ENCODE results near the gene TLCD1.

TLCD1 gene

DNA sequence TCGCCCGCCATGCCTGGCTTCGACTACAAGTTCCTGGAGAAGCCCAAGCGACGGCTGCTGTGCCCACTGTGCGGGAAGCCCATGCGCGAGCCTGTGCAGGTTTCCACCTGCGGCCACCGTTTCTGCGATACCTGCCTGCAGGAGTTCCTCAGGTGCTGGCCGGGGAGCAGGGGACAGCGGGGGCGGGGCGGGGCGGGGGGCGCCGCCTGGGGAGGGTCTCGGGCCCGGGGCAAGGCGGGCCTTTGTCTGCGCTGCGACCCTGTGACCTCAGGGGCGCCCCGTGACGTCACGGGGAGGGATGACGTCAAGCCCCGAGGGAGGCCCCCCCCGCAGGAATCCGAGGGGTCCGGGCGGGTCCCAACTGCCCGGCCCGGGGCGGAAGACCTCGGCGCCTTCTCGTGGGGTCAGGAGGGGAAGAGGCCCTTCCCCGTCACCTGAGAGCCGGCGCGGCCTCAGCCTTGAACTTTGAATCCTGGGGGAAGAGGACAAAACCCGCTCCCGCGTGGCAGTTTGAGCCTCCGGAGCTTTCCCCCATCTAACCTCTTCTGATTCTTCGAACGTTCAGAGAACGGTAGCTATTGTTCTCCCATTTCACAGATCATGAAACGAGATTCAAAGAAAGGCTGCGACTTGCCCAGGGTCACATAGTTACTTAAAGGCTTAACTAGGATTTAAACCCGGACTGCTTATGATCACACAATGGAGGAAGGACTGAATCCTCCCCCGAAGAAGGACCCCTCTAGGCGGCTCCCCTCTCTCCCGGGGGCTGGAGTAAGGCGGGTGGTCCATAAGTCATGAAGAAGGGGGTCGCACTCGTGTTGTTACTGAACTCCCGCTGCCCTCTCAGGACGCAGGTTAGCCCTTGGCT lies 18.3 kb upstream of the TLCD1 start:
- H3K36me3 Mint-ChIP-seq (ENCODE audit: low read depth), result peaks cover 13% of the 10 kb centered on the region
- TF ChIP-seq CTCF (IDR thresholded peaks at IDR 0.05), result no peak
- peak; percentile 87 for DNase-seq
- H3K4me3 Mint-ChIP-seq, result peak overlapping the region; percentile 92
- H3K4me1 Mint-ChIP-seq, result peaks cover 36% of the 10 kb centered on the region
- peak overlapping the region; percentile 98 for H3K27ac Mint-ChIP-seq
- no peaks in the 10 kb centered on the region for H3K27me3 Mint-ChIP-seq (ENCODE audit: low read depth, poor library complexity)
- no peaks in the 10 kb centered on the region for H3K9me3 Mint-ChIP-seq

DNA sequence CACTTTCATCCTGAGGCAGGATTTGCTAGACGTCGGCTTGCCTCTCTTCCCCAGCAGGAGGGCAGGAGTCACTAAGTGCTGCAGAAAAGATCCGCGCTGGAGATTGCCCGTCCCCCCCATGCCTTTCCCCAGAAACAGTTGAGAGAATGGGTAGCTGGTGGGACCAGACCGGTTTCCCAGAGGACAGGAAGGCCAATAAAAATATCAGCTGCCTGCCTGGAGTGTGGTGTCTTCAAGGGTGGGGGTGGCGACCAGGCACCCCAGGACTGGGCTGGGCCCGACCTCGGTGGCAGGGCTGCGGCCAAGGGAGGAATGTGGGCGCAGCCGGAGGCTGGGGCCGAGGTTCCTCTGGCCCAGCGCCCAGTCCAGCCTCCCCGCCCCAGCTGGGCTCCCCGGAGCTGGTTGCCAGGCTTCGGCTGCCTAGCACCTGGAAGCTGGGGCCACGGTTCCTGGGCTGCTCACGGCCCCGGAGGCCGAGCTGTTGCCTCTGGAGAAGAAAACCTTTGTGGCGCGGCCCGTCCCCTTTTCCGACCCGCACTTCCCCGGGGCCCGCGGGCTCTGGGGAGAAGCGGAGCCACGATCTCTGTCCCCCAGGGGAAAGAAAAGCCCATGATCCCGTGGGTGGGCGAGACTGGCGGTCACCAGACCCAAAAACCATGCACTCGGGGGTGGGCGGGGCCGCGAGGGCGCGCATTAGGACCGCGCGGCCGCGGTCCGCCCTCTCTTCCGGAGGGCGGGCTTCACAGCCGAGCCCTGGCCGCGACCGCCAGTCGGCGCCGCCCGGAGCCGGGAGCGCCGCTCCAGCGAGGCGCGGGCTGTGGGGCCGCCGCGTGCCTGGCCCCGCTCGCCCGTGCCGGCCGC lies 17.4 kb upstream of the TLCD1 start, which contains the start of gene TRAF4:
Gene TRAF4 (plus strand): TSS at position 769 of the 861 bp plus-strand sequence. CDS start 102 bp downstream, outside the sequence.
- H3K27me3 Mint-ChIP-seq (ENCODE audit: low read depth, poor library complexity), result no peaks in the 10 kb centered on the region
- H3K4me1 Mint-ChIP-seq, result peaks cover 38% of the 10 kb centered on the region
- peak within 1 kb of the TSS; percentile 92 for H3K4me3 Mint-ChIP-seq
- H3K27ac Mint-ChIP-seq, result peak within 1 kb of the TSS; percentile 98
- no peak for TF ChIP-seq CTCF (IDR thresholded peaks at IDR 0.05)
- H3K36me3 Mint-ChIP-seq (ENCODE audit: low read depth), result peaks cover 11% of the 10 kb centered on the region
- peak; percentile 87 for DNase-seq
- no peaks in the 10 kb centered on the region for H3K9me3 Mint-ChIP-seq

- no peaks in the 10 kb centered on the region for H3K27me3 Mint-ChIP-seq (ENCODE audit: low read depth, poor library complexity)
- no peaks in the 10 kb centered on the region for H3K9me3 Mint-ChIP-seq
- H3K4me1 Mint-ChIP-seq, result peaks cover 41% of the 10 kb centered on the region
- peaks cover 10% of the 10 kb centered on the region for H3K36me3 Mint-ChIP-seq (ENCODE audit: low read depth)
- no peak for DNase-seq
- H3K27ac Mint-ChIP-seq, result no peak overlapping the region
- no peak for TF ChIP-seq CTCF (IDR thresholded peaks at IDR 0.05)
- no peak overlapping the region for H3K4me3 Mint-ChIP-seq
These were observed 15.6 kb upstream of the TLCD1 start for GRCh38 chr17:28741358-28742349.

GRCh38 chr17:28740406-28741357 lies 14.6 kb upstream of the TLCD1 start:
- H3K9me3 Mint-ChIP-seq, result no peaks in the 10 kb centered on the region

More at GRCh38 chr17:28740406-28741357, 14.6 kb upstream of the TLCD1 start:
- no peak for DNase-seq
- H3K4me1 Mint-ChIP-seq, result peaks cover 32% of the 10 kb centered on the region
- no peak for TF ChIP-seq CTCF (IDR thresholded peaks at IDR 0.05)
- H3K36me3 Mint-ChIP-seq (ENCODE audit: low read depth), result peaks cover 10% of the 10 kb centered on the region
- no peak overlapping the region for H3K4me3 Mint-ChIP-seq
- H3K27me3 Mint-ChIP-seq (ENCODE audit: low read depth, poor library complexity), result no peaks in the 10 kb centered on the region
- H3K27ac Mint-ChIP-seq, result no peak overlapping the region

Data from nephron progenitor cell (in vitro differentiated cells).